Endometrial microvascular endothelial cells (primary cell): ENCODE data around the gene LIMK2. TPM values are rescaled to one million over a fixed set of nuclear protein-coding genes. Genes with fewer than 3 reads are reported as not detected.

Experiments used
- in situ Hi-C: cut with HindIII; loops from 2 replicates; pipeline ENCODE4 v1.10.0; 2017; ENCODE audit warnings: low sequenced_read_pairs, low pct_unique_long_range_greater_than_20kb; ENCODE audit errors: inconsistent ontology term
- total RNA-seq: library from RNA; depleted of rRNA; stranded (reverse); fragments of >200 nt; gene quantifications from one replicate; pipeline ENCODE4 v1.2.3, GENCODE V29; 2015; ENCODE audit errors: inconsistent ontology term

Gene LIMK2
- total RNA-seq, 1 donor from 2014 or later: 45.4 TPM

GRCh38 chr22:31282748-31283468 is 70.8 kb downstream of the LIMK2 start:
- in situ Hi-C loops: no loop called here

- in situ Hi-C loops: no loop called here
Measured at GRCh38 chr22:31284281-31285155, 72.4 kb downstream of the LIMK2 start.

- in situ Hi-C loops: no loop called here
Measured at GRCh38 chr22:31286360-31287255, 74.5 kb downstream of the LIMK2 start.

- in situ Hi-C loops: no loop called here
Measured at GRCh38 chr22:31287818-31288495, 75.9 kb downstream of the LIMK2 start.

GRCh38 chr22:31288496-31289240 is 76.6 kb downstream of the LIMK2 start:
- in situ Hi-C loops: no loop called here

GRCh38 chr22:31289344-31289743 is 77.2 kb downstream of the LIMK2 start:
- in situ Hi-C loops: no loop called here

GRCh38 chr22:31290494-31291471 is 78.7 kb downstream of the LIMK2 start:
- in situ Hi-C loops: no loop called here

GRCh38 chr22:31291481-31292235 is 79.6 kb downstream of the LIMK2 start:
- in situ Hi-C loops: no loop called here

- in situ Hi-C loops: no loop called here
Measured at GRCh38 chr22:31292236-31292989, 80.3 kb downstream of the LIMK2 start, which contains the start of gene PIK3IP1. Gene PIK3IP1 (minus strand): TSS chr22:31292488. CDS start chr22:31292344, 144 bp downstream.

GRCh38 chr22:31295360-31295759 is 83.3 kb downstream of the LIMK2 start:
- in situ Hi-C loops: no loop called here

GRCh38 chr22:31295831-31296657 is 83.9 kb downstream of the LIMK2 start:
- in situ Hi-C loops: no loop called here

- in situ Hi-C loops: no loop called here
Measured at GRCh38 chr22:31300896-31301295, 88.8 kb downstream of the LIMK2 start.

- in situ Hi-C loops: no loop called here
Measured at GRCh38 chr22:31302006-31302405, 89.9 kb downstream of the LIMK2 start.

GRCh38 chr22:31302537-31302936 is 90.4 kb downstream of the LIMK2 start:
- in situ Hi-C loops: no loop called here

- in situ Hi-C loops: no loop called here
Measured at GRCh38 chr22:31305194-31305593, 93.1 kb downstream of the LIMK2 start.
